Activated T-cell treated with anti-CD3 and anti-CD28 coated beads, Interleukin-2, amount 50 U/mL, for 72 hours (primary cell): ENCODE measurements around the gene NOG. TPM values are rescaled to one million over a fixed set of nuclear protein-coding genes. Genes with fewer than 3 reads are reported as not detected.

Experiments
- ATAC-seq, 2 donors: fragments of 150-1000 bp; cut with Tn5 transposase; replicated peaks in 1 of 2; 2 replicates each; pipeline ENCODE4 v1.10.0; 2021; ENCODE audit warnings: moderate library complexity in 2 of 2, mild to moderate bottlenecking in 1 of 2
- DNase-seq, 2 donors: peaks; one replicate each; pipeline ENCODE4 v3.0.0; 2021 to 2022; ENCODE audit warnings: mixed read lengths in 1 of 2
- H3K27ac Mint-ChIP-seq: one replicate; pipeline ENCODE4 v1.8.0; 2022; ENCODE audit warnings: mild to moderate bottlenecking, moderate library complexity, mixed read lengths
- H3K27me3 Mint-ChIP-seq: one replicate; pipeline ENCODE4 v1.8.0; 2022; ENCODE audit warnings: low read depth, mixed read lengths
- H3K36me3 Mint-ChIP-seq, 2 donors: one replicate each; pipeline ENCODE4 v1.8.0; 2022; ENCODE audit warnings: mixed read lengths in 2 of 2, mild to moderate bottlenecking in 1 of 2; ENCODE audit not compliant: insufficient read depth in 2 of 2
- H3K4me1 Mint-ChIP-seq: one replicate; pipeline ENCODE4 v1.8.0; 2022; ENCODE audit warnings: low read depth, mixed read lengths
- H3K4me3 Mint-ChIP-seq, 2 donors: one replicate each; pipeline ENCODE4 v1.8.0; 2022; ENCODE audit warnings: mild to moderate bottlenecking in 2 of 2, mixed read lengths in 2 of 2, moderate library complexity in 2 of 2
- H3K9me3 Mint-ChIP-seq, 2 donors: one replicate each; pipeline ENCODE4 v1.8.0; 2022; ENCODE audit warnings: mixed read lengths in 2 of 2
- total RNA-seq, 2 donors: library from RNA; stranded (reverse); gene quantifications; one replicate each; pipeline ENCODE4 v1.2.3, GENCODE V29; 2022

Gene NOG
- total RNA-seq: 1 to 10 TPM in 1 of 2 donors, under 1 TPM in 1; 0.91 to 1.7 TPM

- H3K36me3 Mint-ChIP-seq: no peaks in the 10 kb centered on the region
- no peaks in the 10 kb centered on the region for H3K9me3 Mint-ChIP-seq
- peaks cover 43% of the 10 kb centered on the region for H3K27me3 Mint-ChIP-seq
- no peak within 1 kb of the TSS for H3K27ac Mint-ChIP-seq
- peak within 1 kb of the TSS; percentile 80 to 84 for H3K4me3 Mint-ChIP-seq
- peak; percentile 59 to 71 for DNase-seq
- ATAC-seq: peak; percentile 60 to 63
- H3K4me1 Mint-ChIP-seq: peaks cover 32% of the 10 kb centered on the region
Measured at GRCh38 chr17:56593646-56594319, at the start of gene NOG. NOG (plus strand) TSS chr17:56593699; CDS start chr17:56594224, 525 bp downstream.

GRCh38 chr17:56545106-56545505 is 48.4 kb upstream of the NOG start:
- ATAC-seq: no peak
- peaks cover 9% of the 10 kb centered on the region for H3K27me3 Mint-ChIP-seq
- peaks cover 0 to 2% of the 10 kb centered on the region in 2 donors for H3K9me3 Mint-ChIP-seq
- no peaks in the 10 kb centered on the region for H3K36me3 Mint-ChIP-seq
- H3K4me3 Mint-ChIP-seq: no peak overlapping the region
- no peak overlapping the region for H3K27ac Mint-ChIP-seq
- H3K4me1 Mint-ChIP-seq: no peaks in the 10 kb centered on the region
- no peak for DNase-seq

- Mint-ChIP-seq H3K4me3 (no peak overlapping the region), H3K4me1 (no peaks in the 10 kb centered on the region), H3K27ac (no peak overlapping the region), H3K9me3 (peaks cover 0 to 2% of the 10 kb centered on the region in 2 donors), H3K36me3 (no peaks in the 10 kb centered on the region), H3K27me3 (peaks cover 9% of the 10 kb centered on the region)
- no peak for ATAC-seq
- DNase-seq: no peak
Measured at GRCh38 chr17:56545930-56546329, 47.6 kb upstream of the NOG start.

- no peak for ATAC-seq
- H3K36me3 Mint-ChIP-seq: peaks cover 5 to 6% of the 10 kb centered on the region in 2 donors
Measured at GRCh38 chr17:56548661-56549060, 44.8 kb upstream of the NOG start.

GRCh38 chr17:56549501-56549900 is 44.0 kb upstream of the NOG start:
- Mint-ChIP-seq H3K27me3 (peaks cover 10% of the 10 kb centered on the region), H3K27ac (no peak overlapping the region), H3K4me3 (no peak overlapping the region), H3K4me1 (no peaks in the 10 kb centered on the region), H3K9me3 (peaks cover 6 to 7% of the 10 kb centered on the region in 2 donors), H3K36me3 (peaks cover 5 to 6% of the 10 kb centered on the region in 2 donors)
- no peak for ATAC-seq
- DNase-seq: no peak

More at GRCh38 chr17:56548661-56549060, 44.8 kb upstream of the NOG start:
- peaks cover 10% of the 10 kb centered on the region for H3K27me3 Mint-ChIP-seq
- H3K4me1 Mint-ChIP-seq: no peaks in the 10 kb centered on the region
- H3K4me3 Mint-ChIP-seq: no peak overlapping the region
- DNase-seq: no peak
- no peak overlapping the region for H3K27ac Mint-ChIP-seq
- H3K9me3 Mint-ChIP-seq: peaks cover 6 to 7% of the 10 kb centered on the region in 2 donors

GRCh38 chr17:56557682-56558081 is 35.8 kb upstream of the NOG start:
- no peaks in the 10 kb centered on the region for H3K4me1 Mint-ChIP-seq
- no peaks in the 10 kb centered on the region for H3K36me3 Mint-ChIP-seq
- no peaks in the 10 kb centered on the region for H3K9me3 Mint-ChIP-seq
- no peak overlapping the region for H3K4me3 Mint-ChIP-seq
- H3K27me3 Mint-ChIP-seq: peaks cover 8% of the 10 kb centered on the region
- ATAC-seq (no peak), DNase-seq (no peak)
- H3K27ac Mint-ChIP-seq: no peak overlapping the region

- ATAC-seq: no peak
- H3K4me1 Mint-ChIP-seq: no peaks in the 10 kb centered on the region
- no peak overlapping the region for H3K27ac Mint-ChIP-seq
- no peaks in the 10 kb centered on the region for H3K36me3 Mint-ChIP-seq
- no peak for DNase-seq
- no peak overlapping the region for H3K4me3 Mint-ChIP-seq
- no peaks in the 10 kb centered on the region for H3K9me3 Mint-ChIP-seq
- peaks cover 8% of the 10 kb centered on the region for H3K27me3 Mint-ChIP-seq
Measured at GRCh38 chr17:56558088-56558487, 35.4 kb upstream of the NOG start.

GRCh38 chr17:56570199-56570598 is 23.3 kb upstream of the NOG start:
- no peaks in the 10 kb centered on the region for H3K4me1 Mint-ChIP-seq
- no peaks in the 10 kb centered on the region for H3K36me3 Mint-ChIP-seq
- no peak overlapping the region for H3K4me3 Mint-ChIP-seq
- peaks cover 0 to 2% of the 10 kb centered on the region in 2 donors for H3K9me3 Mint-ChIP-seq
- no peak overlapping the region for H3K27ac Mint-ChIP-seq
- ATAC-seq (no peak), DNase-seq (no peak)
- no peaks in the 10 kb centered on the region for H3K27me3 Mint-ChIP-seq

GRCh38 chr17:56571456-56571855 is 22.0 kb upstream of the NOG start:
- ATAC-seq (no peak), DNase-seq (no peak)
- no peak overlapping the region for H3K27ac Mint-ChIP-seq
- H3K27me3 Mint-ChIP-seq: peaks cover 4% of the 10 kb centered on the region
- no peaks in the 10 kb centered on the region for H3K36me3 Mint-ChIP-seq
- H3K9me3 Mint-ChIP-seq: peaks cover 0 to 2% of the 10 kb centered on the region in 2 donors
- no peak overlapping the region for H3K4me3 Mint-ChIP-seq
- no peaks in the 10 kb centered on the region for H3K4me1 Mint-ChIP-seq

GRCh38 chr17:56577190-56577842 is 16.2 kb upstream of the NOG start:
- Mint-ChIP-seq H3K36me3 (no peaks in the 10 kb centered on the region), H3K27me3 (peaks cover 15% of the 10 kb centered on the region), H3K9me3 (no peaks in the 10 kb centered on the region), H3K4me1 (no peaks in the 10 kb centered on the region), H3K4me3 (no peak overlapping the region), H3K27ac (no peak overlapping the region)
- DNase-seq (no peak), ATAC-seq (no peak)

GRCh38 chr17:56577843-56578204 is 15.7 kb upstream of the NOG start:
- peaks cover 20% of the 10 kb centered on the region for H3K27me3 Mint-ChIP-seq
- no peaks in the 10 kb centered on the region for H3K4me1 Mint-ChIP-seq
- no peak for ATAC-seq
- H3K9me3 Mint-ChIP-seq: no peaks in the 10 kb centered on the region
- no peak overlapping the region for H3K27ac Mint-ChIP-seq
- no peak for DNase-seq
- H3K36me3 Mint-ChIP-seq: no peaks in the 10 kb centered on the region
- H3K4me3 Mint-ChIP-seq: no peak overlapping the region

GRCh38 chr17:56581635-56582627 is 11.6 kb upstream of the NOG start:
- H3K4me3 Mint-ChIP-seq: no peak overlapping the region
- no peaks in the 10 kb centered on the region for H3K36me3 Mint-ChIP-seq
- no peak for ATAC-seq
- no peak for DNase-seq
- no peak overlapping the region for H3K27ac Mint-ChIP-seq
- H3K9me3 Mint-ChIP-seq: no peaks in the 10 kb centered on the region
- no peaks in the 10 kb centered on the region for H3K4me1 Mint-ChIP-seq
- H3K27me3 Mint-ChIP-seq: peaks cover 15% of the 10 kb centered on the region

GRCh38 chr17:56583772-56584171 is 9.7 kb upstream of the NOG start:
- no peaks in the 10 kb centered on the region for H3K4me1 Mint-ChIP-seq
- no peak overlapping the region for H3K27ac Mint-ChIP-seq
- H3K36me3 Mint-ChIP-seq: no peaks in the 10 kb centered on the region

More at GRCh38 chr17:56583772-56584171, 9.7 kb upstream of the NOG start:
- H3K4me3 Mint-ChIP-seq: no peak overlapping the region
- H3K9me3 Mint-ChIP-seq: no peaks in the 10 kb centered on the region
- DNase-seq: no peak
- no peak for ATAC-seq
- peaks cover 16% of the 10 kb centered on the region for H3K27me3 Mint-ChIP-seq
